HG03565 (cell line): ENCODE measurements around the gene APBA3.

Experiments used
- ATAC-seq: cut with Tn5 transposase; IDR thresholded peaks from one replicate; pipeline ENCODE4 v1.9.1; 2021; ENCODE audit warnings: mild to moderate bottlenecking, moderate library complexity; ENCODE audit not compliant: unreplicated experiment

APBA3 gene

GRCh38 chr19:3788996-3789778, 27.7 kb upstream of the APBA3 start:
- ATAC-seq, result no peak

DNA sequence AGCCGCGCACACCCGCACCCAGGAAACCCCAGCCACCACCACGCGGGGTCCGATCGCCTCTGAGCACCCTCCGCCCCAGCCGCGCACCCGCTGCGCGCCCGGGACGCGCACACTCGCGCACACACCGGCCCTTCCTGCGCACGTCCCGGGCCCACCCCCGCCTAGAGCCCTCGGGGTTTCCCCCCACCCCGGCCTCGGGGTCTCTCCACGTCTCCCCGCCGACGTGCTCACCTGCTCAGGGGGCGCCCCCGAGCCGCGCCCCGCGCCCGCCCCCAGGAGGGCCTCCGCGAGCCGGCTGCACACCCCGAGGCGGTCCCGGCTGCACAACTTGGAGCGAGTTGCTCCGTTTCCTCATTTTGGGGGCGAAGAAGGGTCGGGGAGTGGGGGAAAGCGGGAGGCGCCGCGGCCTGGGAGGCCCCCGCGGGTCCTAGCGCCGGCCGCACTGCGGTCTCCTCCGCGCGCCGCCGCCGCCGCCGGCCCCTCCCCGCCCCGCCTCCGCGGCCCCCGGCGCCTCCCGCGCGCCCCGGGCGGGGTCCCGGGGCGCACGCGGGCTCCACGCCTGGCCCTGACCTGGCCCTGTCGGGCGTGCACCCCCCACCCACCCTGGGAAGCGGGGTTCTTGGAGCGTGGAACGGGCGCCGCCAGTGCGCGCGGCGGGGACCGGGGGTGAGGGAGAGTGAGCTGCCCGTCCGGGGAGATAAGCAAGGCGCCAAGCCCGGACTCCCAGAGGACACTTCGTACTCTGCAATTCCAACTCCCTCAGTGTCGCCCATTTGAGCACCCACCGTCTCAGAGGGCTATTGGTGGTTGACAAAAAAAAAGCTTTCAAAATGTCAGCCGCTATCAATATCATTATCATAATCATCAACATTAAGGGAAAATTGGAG, 24.7 kb upstream of the APBA3 start, which contains the start of gene MATK:
Gene MATK, minus strand, starts transcription at position 444 of the 887 bp plus-strand sequence. CDS start 1,246 bp downstream, outside the sequence.
- ATAC-seq, result no peak

GRCh38 chr19:3785451-3785937, 24.0 kb upstream of the APBA3 start:
- no peak for ATAC-seq

DNA sequence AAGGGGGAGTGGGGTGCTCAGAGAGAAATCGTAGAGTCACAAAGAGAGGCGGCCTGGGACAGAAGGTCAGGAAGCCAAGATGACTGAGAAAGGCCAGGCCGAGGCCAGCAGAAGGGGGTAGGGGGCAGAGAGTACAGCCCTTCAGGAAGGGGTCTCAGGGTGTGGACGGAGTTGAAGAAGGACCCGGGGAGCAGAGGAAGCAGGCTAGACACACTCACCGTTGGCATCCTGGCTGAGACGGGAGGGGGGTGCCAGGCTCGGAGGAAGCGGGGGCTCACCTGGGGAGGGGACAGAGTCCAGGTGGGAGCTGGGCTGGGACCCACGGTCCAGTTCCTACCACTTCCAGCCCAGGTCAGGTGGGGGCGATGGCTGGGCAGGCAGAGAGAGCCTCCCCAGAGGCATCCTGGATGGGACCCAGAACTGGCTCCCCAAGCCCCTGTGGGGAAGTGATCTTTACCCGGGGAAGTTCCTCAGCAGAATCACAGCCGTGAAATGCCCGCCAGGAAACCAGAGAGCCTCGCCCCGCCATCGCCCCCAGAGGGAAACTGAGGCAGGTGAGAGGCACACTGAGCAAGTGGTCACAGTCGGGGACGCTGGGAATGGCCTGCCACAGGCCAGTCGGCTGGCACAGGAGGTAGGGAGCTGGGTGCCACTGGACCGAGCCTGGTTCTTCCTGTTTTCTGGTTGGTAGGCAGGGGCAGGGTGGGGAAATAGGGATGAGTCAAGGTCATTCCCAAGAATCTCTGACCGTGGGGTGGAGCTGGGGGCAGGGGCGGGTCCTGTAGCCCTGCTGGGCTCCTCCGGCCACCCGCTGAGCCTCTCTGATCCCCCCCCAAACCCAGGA, 23.3 kb upstream of the APBA3 start:
- no peak for ATAC-seq

GRCh38 chr19:3783660-3784584, 22.4 kb upstream of the APBA3 start:
- no peak for ATAC-seq

DNA sequence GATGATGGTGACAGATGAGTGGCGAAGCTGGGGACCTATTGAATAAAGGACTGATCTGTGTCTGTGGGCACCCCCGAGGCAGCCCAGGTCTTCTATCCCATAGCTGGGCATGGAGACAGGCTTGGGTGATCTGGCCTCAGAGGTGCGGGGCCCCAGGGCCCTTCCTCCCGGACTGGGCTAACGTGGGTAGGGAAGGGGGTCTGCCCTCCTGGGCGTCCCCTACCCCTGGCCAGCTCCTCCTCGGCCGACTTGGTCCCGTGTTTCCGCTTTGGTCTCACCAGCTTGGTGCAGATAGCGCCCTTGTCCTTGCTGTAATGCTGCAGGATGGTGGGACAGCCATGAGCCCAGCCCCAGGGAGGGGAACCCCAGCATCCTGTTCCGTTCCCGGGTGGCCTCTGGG, 21.4 kb upstream of the APBA3 start:
- no peak for ATAC-seq

GRCh38 chr19:3782330-3782729, 20.8 kb upstream of the APBA3 start:
- no peak for ATAC-seq

GRCh38 chr19:3781603-3782002, 20.1 kb upstream of the APBA3 start:
- no peak for ATAC-seq

- no peak for ATAC-seq
These were observed 19.4 kb upstream of the APBA3 start for GRCh38 chr19:3780786-3781304.

DNA sequence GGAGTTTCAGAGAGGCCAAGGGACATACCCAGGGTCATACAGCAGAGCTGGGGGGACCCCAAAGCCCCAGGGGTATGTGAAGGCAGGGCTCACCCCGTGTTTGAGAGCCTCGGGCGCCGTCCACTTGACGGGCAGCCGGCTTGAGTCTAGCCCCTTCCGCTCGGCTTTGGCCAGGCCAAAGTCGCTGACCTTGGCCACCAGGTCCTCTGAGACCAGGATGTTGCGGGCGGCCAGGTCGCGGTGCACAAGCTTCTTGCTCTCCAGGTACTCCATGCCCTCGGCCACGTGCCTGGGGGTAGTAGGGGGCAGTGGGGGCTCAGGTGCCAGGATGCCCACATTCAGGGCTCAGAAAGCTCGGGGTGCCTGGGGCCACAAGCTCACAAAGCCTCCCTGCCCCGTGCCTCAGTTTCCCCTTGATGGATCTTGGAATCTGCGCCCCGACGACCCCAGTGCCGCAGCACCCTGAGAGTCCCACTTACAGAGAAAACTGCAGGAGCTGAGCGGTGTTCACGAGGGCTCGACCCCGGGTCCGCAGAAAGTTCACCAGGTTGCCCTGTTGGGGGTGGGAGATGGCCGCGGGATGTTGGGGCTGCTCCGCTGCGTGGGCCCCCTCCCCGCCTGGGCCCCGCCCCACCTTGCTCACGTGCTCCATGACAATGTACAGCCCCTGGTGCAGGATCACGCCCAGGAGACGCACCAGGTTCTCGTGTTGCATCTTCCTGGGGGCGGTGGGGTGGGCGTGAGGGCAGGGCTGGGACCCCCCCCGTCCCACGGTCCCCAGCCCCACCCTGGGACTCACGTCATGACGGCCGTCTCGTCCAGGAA, 17.6 kb upstream of the APBA3 start:
- ATAC-seq, result no peak

DNA sequence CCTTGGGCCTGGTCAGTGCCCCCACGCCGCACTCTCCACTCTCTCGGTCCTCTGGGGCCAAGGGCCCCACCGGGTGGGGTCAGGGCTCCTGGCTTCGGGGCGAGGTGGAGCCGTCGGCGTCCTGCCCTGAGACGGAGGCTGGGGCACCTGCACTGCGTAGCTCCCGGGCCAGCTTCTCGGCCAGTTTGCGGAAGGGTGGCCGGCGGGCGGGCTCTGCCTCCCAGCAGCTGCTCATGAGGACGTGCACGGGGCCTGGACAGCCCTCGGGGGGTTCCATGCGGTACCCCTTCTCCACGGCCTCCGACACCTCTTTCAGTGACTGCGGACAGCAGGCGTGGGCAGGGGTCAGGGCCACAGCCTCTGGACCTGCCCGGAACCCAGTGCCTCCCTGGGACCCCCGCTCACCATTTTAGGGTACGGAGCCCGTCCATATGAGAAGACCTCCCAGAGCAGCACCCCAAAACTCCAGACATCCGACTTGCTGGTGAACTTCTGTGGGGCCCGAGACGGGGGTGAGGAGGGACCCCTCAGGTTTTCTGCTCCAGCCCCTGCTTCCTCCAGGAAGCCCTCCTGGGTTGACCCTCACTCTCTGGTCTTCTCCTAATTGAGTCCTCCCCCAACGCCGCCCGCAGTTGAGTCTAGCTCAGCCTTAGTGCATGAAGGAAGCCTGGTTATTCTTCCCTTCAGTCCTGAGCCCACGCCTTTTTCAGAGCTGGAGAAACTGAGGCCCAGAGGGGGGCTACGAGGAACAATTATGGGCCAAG, 16.8 kb upstream of the APBA3 start:
- no peak for ATAC-seq

GRCh38 chr19:3776479-3777040, 15.1 kb upstream of the APBA3 start:
- ATAC-seq, result no peak

- ATAC-seq, result no peak
These were observed 14.3 kb upstream of the APBA3 start for GRCh38 chr19:3775831-3776230.

DNA sequence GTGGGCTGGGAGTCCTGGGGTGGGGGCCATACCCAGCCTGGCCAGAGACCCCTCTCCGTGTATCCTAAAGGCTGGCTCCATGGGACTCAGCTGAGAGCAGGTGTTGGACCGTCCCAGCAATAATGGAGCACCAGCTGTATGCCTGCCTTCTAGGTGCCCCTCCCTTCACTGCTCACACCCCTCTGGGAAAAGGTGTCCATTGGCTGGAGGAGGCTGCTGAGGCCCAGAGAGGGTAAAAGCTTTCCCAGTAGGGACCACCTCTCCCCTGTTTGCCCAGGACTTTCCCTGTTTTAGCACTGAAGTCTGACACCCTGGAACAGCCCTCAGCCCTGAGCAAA, 13.9 kb upstream of the APBA3 start:
- no peak for ATAC-seq

- no peak for ATAC-seq
These were observed 13.3 kb upstream of the APBA3 start for GRCh38 chr19:3774621-3775373.

GRCh38 chr19:3773814-3774515, 12.5 kb upstream of the APBA3 start:
- ATAC-seq, result no peak
